K562 (cell line): Measurements from ENCODE around the gene CTTNBP2NL. TPM values are rescaled to one million over a fixed set of nuclear protein-coding genes. Genes with fewer than 3 reads are reported as not detected.

Experiments
- ATAC-seq: fragments of 200-7000 bp; cut with Tn5 transposase; 3 replicates; pipeline ENCODE4 v1.9.1; 2020; ENCODE audit warnings: moderate library complexity
- BruUV-seq: library from RNA; stranded (reverse); fragments of 400-500 nt; replicated peaks from 2 replicates; lab custom pipeline; 2021; lab: Mats Ljungman, UMichigan
- CTCF ChIA-PET: fragments of 300-600 bp; formaldehyde crosslinking; extraction: SDS; loops from one replicate; lab custom pipeline; 2021; ENCODE audit warnings: low intra/inter-chr PET ratio; lab: Yijun Ruan, JAX
- POLR2A ChIA-PET: fragments of 300-600, 350-650 bp; sonication (Branson Sonifier 250); formaldehyde crosslinking; extraction: SDS; loops from one replicate; lab custom pipeline; 2021; ENCODE audit warnings: antibody characterized with exemption, inconsistent platforms; lab: Yijun Ruan, JAX
- DNase-seq, 4 experiments: peaks; one replicate each; pipeline versions ENCODE4 v3.0.0 to v3.0.0-alpha.2; 2011 to 2018; ENCODE audit warnings: low spot score in 3 of 4, mixed read lengths in 3 of 4; ENCODE audit errors: extremely low read depth in 1 of 4
- FAIRE-seq: peaks from 2 replicates; lab custom pipeline; 2011; peaks lifted over from hg19 to GRCh38; lab: Jason Lieb, UNC
- H2AFZ ChIP-seq: 2 replicates; pipeline ENCODE4 v1.6.0; 2011; ENCODE audit warnings: low read depth, low read length, control low read depth, inconsistent platforms
- H3K27ac ChIP-seq: fragments of 200-600 bp; 3 replicates; pipeline ENCODE4 v1.8.0; 2011; ENCODE audit warnings: low read depth, mild to moderate bottlenecking, control low read depth, inconsistent platforms, low read length, moderate library complexity, mixed read lengths; ENCODE audit errors: extremely low read depth
- H3K27me3 ChIP-seq, 2 experiments: fragments of 300-600 bp in 1 of 2; 2 replicates in 1 of 2; 3 replicates in 1 of 2; pipeline versions ENCODE4 v1.6.0 to v1.8.0; 2011; ENCODE audit warnings: inconsistent platforms in 2 of 2, low read length in 2 of 2, mild to moderate bottlenecking in 1 of 2, mixed read lengths in 1 of 2, moderate library complexity in 1 of 2; ENCODE audit not compliant: control insufficient read depth in 2 of 2, insufficient read depth in 2 of 2
- H3K36me3 ChIP-seq: fragments of 300-600 bp; 3 replicates; pipeline ENCODE4 v1.8.0; 2011; ENCODE audit warnings: mild to moderate bottlenecking, low read length, inconsistent platforms; ENCODE audit not compliant: control insufficient read depth, insufficient read depth
- H3K4me1 ChIP-seq, 2 experiments: fragments of 200-600 bp in 1 of 2; replicated peaks in 1 of 2; 2 replicates in 1 of 2; 3 replicates in 1 of 2; pipeline versions ENCODE4 v1.5.1 to v1.8.0; 2011; ENCODE audit warnings: inconsistent platforms in 2 of 2, low read length in 2 of 2, mild to moderate bottlenecking in 1 of 2, mixed read lengths in 1 of 2, moderate library complexity in 1 of 2; ENCODE audit not compliant: control insufficient read depth in 2 of 2, insufficient read depth in 2 of 2
- H3K4me2 ChIP-seq: 2 replicates; pipeline ENCODE4 v1.6.1; 2011; ENCODE audit warnings: low read length, control low read depth, inconsistent platforms, mixed read lengths; ENCODE audit not compliant: insufficient read depth
- H3K4me3 ChIP-seq: fragments of 200-600 bp; sonication (generic), shearing (Covaris generic); 2 replicates; pipeline ENCODE4 v1.5.1; 2016; ENCODE audit warnings: control low read depth, inconsistent platforms
- H3K79me2 ChIP-seq: fragments of 200-600 bp; 3 replicates; pipeline ENCODE4 v1.8.0; 2011; ENCODE audit warnings: low read length, inconsistent platforms; ENCODE audit not compliant: control insufficient read depth, insufficient read depth
- H3K9ac ChIP-seq, 2 experiments: 2 replicates each; pipeline versions ENCODE4 v1.6.0 to v1.6.1; 2011; ENCODE audit warnings: low read depth in 2 of 2, low read length in 2 of 2, control low read depth in 1 of 2, inconsistent platforms in 1 of 2, mild to moderate bottlenecking in 1 of 2, mixed read lengths in 1 of 2; ENCODE audit not compliant: insufficient read depth in 1 of 2
- H3K9me1 ChIP-seq: one replicate; pipeline ENCODE4 v1.6.0; 2011; ENCODE audit warnings: inconsistent platforms, mild to moderate bottlenecking, low read length, moderate library complexity; ENCODE audit not compliant: control insufficient read depth, insufficient read depth
- H3K9me3 ChIP-seq: replicated peaks from 2 replicates; pipeline ENCODE4 v1.5.1; 2011; ENCODE audit warnings: low read depth, low read length, inconsistent platforms; ENCODE audit not compliant: control insufficient read depth, insufficient read depth
- H4K20me1 ChIP-seq: replicated peaks from 2 replicates; pipeline ENCODE4 v1.6.1; 2011; ENCODE audit warnings: low read length, inconsistent platforms, mixed read lengths; ENCODE audit not compliant: control insufficient read depth, insufficient read depth
- CREM ChIP-seq: IDR thresholded peaks from 2 replicates; pipeline ENCODE4 v1.6.1; 2014; ENCODE audit warnings: antibody characterized with exemption, low read depth
- RAD21 ChIP-seq, 2 experiments: fragments of 250-450 bp in 1 of 2; fragments of 450-650 bp in 1 of 2; sonication (Bioruptor Pico) in 1 of 2; formaldehyde crosslinking in 1 of 2; IDR thresholded peaks in 1 of 2; conservative IDR thresholded peaks in 1 of 2; 2 replicates each; pipeline versions ENCODE4 v1.4.0 to v1.8.0; 2020 to 2022; ENCODE audit warnings: mild to moderate bottlenecking in 2 of 2, moderate library complexity in 1 of 2
- RBM17 ChIP-seq: fragments of 200-400 bp; formaldehyde crosslinking; IDR thresholded peaks from 2 replicates; pipeline ENCODE4 v1.6.1; 2017; ENCODE audit warnings: low read depth, mild to moderate bottlenecking, low read length, borderline replicate concordance
- SMC3 ChIP-seq: conservative IDR thresholded peaks from 2 replicates; pipeline ENCODE4 v1.6.1; 2011; ENCODE audit warnings: low read depth, low read length, improper control_type of control experiment; ENCODE audit not compliant: insufficient read depth
- ZNF830 ChIP-seq: fragments of 250-450 bp; sonication (Bioruptor Pico); IDR thresholded peaks from 2 replicates; pipeline ENCODE4 v1.5.0; 2021; ENCODE audit warnings: mild to moderate bottlenecking
- WGBS: fragments of 100-300 bp; shearing (Covaris generic); methylation state at CpG from one replicate; pipeline ENCODE4 v1.1.6; 2016; ENCODE audit warnings: low coverage, mixed read lengths; ENCODE audit not compliant: insufficient coverage; ENCODE audit errors: missing lambda C conversion rate; 5-methylcytosine and 5-hydroxymethylcytosine counted together
- in situ Hi-C: fragments of 300-500 bp; cut with MboI; formaldehyde crosslinking; loops from 4 replicates; pipeline ENCODE4 v1.15.0; 2018; ENCODE audit warnings: inconsistent platforms, mixed read lengths
- intact Hi-C: fragments of 100-400 bp; cut with micrococcal nuclease; formaldehyde crosslinking; loops from 2 replicates; pipeline ENCODE4 v1.14.2; 2022
- polyA plus RNA-seq, 8 experiments: library from polyadenylated mRNA; depleted of rRNA in 4 of 8; stranded (reverse) in 5 of 8; unstranded in 3 of 8; fragments of >200 nt; fragmentation: Nextera tagmentation in 2 of 8; fragmentation: Illumina TruSeq in 1 of 8; extraction: Ambion mirVana in 2 of 8; extraction: Trizol in 1 of 8; gene quantifications; 2 replicates each; pipeline versions ENCODE4 v1.2.1 to v1.2.3, GENCODE V29; 2011 to 2014; ENCODE audit warnings: inconsistent platforms in 1 of 8, missing spikeins in 1 of 8
- total RNA-seq, 7 experiments: library from RNA; depleted of rRNA in 6 of 7; stranded (reverse); fragments of >200 nt in 6 of 7; fragmentation: Illumina TruSeq in 2 of 7; extraction: Trizol in 2 of 7; gene quantifications; 2 replicates each; pipeline versions ENCODE4 v1.2.1 to v1.2.3, GENCODE V29; 2011 to 2021; ENCODE audit warnings: low replicate concordance in 1 of 7
- TF ChIP-seq, protein P1 (sequence below), 2 experiments: fragments of 450-650 bp; formaldehyde crosslinking in 1 of 2; IDR thresholded peaks; 2 replicates each; pipeline versions ENCODE4 v1.4.0 to v1.6.1; 2014 to 2020; ENCODE audit warnings: mild to moderate bottlenecking in 2 of 2, borderline replicate concordance in 1 of 2, low read depth in 1 of 2
- TF ChIP-seq, protein P2 (sequence below): fragments of 200-800 bp; sonication (Bioruptor generic); IDR thresholded peaks from 2 replicates; pipeline ENCODE4 v1.6.1; 2016; ENCODE audit warnings: missing genetic modification characterization, missing compliant biosample characterization

CTTNBP2NL gene
- total and polyA plus RNA-seq, 9 of the 15 experiments (the other 6 are each of a cell fraction or from before 2014, with no cell fraction given), result 0.27 to 1.4 (median 0.62) TPM

DNA sequence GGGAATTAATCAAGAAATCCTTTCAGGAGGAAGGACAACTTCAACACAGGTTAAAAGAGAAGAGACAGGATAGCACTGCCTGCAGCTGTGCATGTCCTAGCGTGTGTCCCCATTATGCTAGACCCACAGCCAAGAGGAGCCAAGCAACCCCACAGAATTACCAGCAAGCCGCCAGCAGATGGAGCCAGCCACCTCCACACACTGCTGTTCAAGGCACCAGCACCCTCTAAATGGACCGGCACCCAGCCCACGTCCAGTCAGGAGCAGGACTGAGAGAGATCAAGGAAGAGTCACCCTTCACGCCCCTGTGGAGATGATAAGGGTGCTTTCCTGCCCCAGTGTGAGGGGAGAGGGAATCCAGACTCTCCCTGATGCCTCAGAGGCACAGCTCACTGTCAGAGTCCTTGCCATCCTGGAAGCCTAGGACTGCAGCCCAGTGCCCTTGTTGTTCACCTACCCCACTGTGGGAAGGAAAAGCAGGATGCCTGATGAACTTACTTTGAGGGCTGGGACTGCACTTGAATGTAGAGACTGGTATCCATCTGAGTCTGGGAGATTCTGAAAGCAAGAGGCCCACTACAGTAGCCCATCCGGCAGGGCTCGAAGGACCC lies 37.1 kb upstream of the CTTNBP2NL start:
- WGBS, result 1% methylated on average over 7 of the region's 7 CpGs
- POLR2A ChIA-PET, result no interaction called here
- no TSS peak for BruUV-seq
- 0 out of 2 replicates have a peak, but pooled peaks have one; percentile 11 for TF ChIP-seq CREM
- TF ChIP-seq RAD21 (CRISPR knock-in tag; conservative IDR thresholded peaks at IDR 0.05 in 1 of 2, IDR thresholded peaks at IDR 0.05 in 1 of 2), result peak; percentile 35 to 81; a peak in 3 of 4 replicates
- TF ChIP-seq SMC3, result peak; percentile 74
- TF ChIP-seq ZNF830 (CRISPR knock-in tag), result no peak
- TF ChIP-seq RBM17, result no peak
- TF ChIP-seq, protein P1, sequence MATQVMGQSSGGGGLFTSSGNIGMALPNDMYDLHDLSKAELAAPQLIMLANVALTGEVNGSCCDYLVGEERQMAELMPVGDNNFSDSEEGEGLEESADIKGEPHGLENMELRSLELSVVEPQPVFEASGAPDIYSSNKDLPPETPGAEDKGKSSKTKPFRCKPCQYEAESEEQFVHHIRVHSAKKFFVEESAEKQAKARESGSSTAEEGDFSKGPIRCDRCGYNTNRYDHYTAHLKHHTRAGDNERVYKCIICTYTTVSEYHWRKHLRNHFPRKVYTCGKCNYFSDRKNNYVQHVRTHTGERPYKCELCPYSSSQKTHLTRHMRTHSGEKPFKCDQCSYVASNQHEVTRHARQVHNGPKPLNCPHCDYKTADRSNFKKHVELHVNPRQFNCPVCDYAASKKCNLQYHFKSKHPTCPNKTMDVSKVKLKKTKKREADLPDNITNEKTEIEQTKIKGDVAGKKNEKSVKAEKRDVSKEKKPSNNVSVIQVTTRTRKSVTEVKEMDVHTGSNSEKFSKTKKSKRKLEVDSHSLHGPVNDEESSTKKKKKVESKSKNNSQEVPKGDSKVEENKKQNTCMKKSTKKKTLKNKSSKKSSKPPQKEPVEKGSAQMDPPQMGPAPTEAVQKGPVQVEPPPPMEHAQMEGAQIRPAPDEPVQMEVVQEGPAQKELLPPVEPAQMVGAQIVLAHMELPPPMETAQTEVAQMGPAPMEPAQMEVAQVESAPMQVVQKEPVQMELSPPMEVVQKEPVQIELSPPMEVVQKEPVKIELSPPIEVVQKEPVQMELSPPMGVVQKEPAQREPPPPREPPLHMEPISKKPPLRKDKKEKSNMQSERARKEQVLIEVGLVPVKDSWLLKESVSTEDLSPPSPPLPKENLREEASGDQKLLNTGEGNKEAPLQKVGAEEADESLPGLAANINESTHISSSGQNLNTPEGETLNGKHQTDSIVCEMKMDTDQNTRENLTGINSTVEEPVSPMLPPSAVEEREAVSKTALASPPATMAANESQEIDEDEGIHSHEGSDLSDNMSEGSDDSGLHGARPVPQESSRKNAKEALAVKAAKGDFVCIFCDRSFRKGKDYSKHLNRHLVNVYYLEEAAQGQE (IDR thresholded peaks at IDR 0.05; ENCODE audit: borderline replicate concordance), result peak; percentile 53; the same call in 1 of the 2 replicates
- TF ChIP-seq, protein P1 (CRISPR knock-in tag; IDR thresholded peaks at IDR 0.05; ENCODE audit: low read depth), result no peak
- TF ChIP-seq, protein P2, sequence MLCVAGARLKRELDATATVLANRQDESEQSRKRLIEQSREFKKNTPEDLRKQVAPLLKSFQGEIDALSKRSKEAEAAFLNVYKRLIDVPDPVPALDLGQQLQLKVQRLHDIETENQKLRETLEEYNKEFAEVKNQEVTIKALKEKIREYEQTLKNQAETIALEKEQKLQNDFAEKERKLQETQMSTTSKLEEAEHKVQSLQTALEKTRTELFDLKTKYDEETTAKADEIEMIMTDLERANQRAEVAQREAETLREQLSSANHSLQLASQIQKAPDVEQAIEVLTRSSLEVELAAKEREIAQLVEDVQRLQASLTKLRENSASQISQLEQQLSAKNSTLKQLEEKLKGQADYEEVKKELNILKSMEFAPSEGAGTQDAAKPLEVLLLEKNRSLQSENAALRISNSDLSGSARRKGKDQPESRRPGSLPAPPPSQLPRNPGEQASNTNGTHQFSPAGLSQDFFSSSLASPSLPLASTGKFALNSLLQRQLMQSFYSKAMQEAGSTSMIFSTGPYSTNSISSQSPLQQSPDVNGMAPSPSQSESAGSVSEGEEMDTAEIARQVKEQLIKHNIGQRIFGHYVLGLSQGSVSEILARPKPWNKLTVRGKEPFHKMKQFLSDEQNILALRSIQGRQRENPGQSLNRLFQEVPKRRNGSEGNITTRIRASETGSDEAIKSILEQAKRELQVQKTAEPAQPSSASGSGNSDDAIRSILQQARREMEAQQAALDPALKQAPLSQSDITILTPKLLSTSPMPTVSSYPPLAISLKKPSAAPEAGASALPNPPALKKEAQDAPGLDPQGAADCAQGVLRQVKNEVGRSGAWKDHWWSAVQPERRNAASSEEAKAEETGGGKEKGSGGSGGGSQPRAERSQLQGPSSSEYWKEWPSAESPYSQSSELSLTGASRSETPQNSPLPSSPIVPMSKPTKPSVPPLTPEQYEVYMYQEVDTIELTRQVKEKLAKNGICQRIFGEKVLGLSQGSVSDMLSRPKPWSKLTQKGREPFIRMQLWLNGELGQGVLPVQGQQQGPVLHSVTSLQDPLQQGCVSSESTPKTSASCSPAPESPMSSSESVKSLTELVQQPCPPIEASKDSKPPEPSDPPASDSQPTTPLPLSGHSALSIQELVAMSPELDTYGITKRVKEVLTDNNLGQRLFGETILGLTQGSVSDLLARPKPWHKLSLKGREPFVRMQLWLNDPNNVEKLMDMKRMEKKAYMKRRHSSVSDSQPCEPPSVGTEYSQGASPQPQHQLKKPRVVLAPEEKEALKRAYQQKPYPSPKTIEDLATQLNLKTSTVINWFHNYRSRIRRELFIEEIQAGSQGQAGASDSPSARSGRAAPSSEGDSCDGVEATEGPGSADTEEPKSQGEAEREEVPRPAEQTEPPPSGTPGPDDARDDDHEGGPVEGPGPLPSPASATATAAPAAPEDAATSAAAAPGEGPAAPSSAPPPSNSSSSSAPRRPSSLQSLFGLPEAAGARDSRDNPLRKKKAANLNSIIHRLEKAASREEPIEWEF (CRISPR knock-in tag), result no peak

More for the DNA sequence above, 37.1 kb upstream of the CTTNBP2NL start:
- H3K79me2 ChIP-seq, result no peaks in the 10 kb centered on the region
- H3K9me3 ChIP-seq, result no peaks in the 10 kb centered on the region
- peak; percentile 54 to 63 (median 56) for DNase-seq
- H3K4me1 ChIP-seq, result no peaks in the 10 kb centered on the region
- no peak overlapping the region for H3K9ac ChIP-seq
- H3K4me2 ChIP-seq, result no peak overlapping the region
- in situ Hi-C loops (no loop called here), intact Hi-C loops (no loop called here)
- no peak overlapping the region for H2AFZ ChIP-seq
- H3K4me3 ChIP-seq, result no peak overlapping the region
- peak; percentile 97 for ATAC-seq
- no peak overlapping the region for H3K27ac ChIP-seq
- FAIRE-seq, result peak; percentile 89
- peaks cover 3% of the 10 kb centered on the region for H3K9me1 ChIP-seq
- H4K20me1 ChIP-seq, result no peaks in the 10 kb centered on the region
- peaks cover 0 to 3% of the 10 kb centered on the region in 2 experiments; a peak in 3 of 5 replicates for H3K27me3 ChIP-seq
- CTCF ChIA-PET, result interaction anchor here (0.7 kb wide), 1 partner anchor 357 kb away, joined by 3 read pairs; no protein-coding TSS in a partner anchor
- no peaks in the 10 kb centered on the region for H3K36me3 ChIP-seq
